ENCODE data around the gene TXNDC11. TPM values are rescaled to one million over a fixed set of nuclear protein-coding genes. Genes with fewer than 3 reads are reported as not detected.

Gene TXNDC11
- total and polyA plus RNA-seq, 2 donors (not counting 3 experiments of a cell fraction or from before 2014, with no cell fraction given) = 42.5 to 66.0 TPM

DNA sequence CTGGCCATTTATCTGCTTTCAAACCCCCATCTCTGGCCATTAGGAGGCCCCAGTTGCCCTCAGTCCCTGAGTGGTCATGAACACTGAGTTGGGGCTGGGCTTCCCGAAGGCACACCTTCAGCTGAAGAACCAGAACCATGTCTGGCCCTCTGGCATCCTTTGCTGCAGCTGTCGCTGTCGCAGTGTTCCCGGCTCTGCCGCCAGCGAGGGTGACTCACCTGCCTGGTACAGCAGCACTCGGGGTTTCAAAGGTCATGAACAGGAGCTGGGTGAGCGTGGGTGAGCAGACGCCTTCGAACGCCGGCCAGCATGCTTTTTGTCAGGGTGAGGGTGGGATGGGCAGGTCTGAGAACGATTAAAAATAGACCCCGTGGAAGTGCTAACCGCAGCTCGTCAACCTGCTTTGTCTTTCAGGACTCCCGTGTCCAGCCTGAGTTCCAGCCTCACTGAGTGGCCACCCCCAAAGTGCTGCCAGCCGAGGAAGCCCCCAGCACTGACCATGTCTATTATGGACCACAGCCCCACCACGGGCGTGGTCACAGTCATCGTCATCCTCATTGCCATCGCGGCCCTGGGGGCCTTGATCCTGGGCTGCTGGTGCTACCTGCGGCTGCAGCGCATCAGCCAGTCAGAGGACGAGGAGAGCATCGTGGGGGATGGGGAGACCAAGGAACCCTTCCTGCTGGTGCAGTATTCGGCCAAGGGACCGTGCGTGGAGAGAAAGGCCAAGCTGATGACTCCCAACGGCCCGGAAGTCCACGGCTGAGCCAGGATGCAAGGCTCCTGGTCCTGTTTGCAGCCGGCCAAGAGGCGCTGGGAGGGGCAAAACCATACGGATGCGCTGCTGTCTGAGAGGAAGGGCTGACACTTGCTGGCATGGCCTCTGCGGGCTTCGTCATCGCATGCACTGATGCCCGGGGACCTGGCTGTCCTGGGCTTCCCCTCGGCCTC lies 66.8 kb downstream of the TXNDC11 start:
- Histone ChIP-seq H3K9me1 (replicated peaks; ENCODE audit: control insufficient read depth, extremely low read depth, insufficient read depth, low read length) (no peaks in the 10 kb centered on the region), H3K79me2 (ENCODE audit: control insufficient read depth, insufficient read depth, low read length) (no peaks in the 10 kb centered on the region), H3K9me3 (replicated peaks; ENCODE audit: control insufficient read depth, insufficient read depth, low read length) (no peaks in the 10 kb centered on the region), H3K4me1 (ENCODE audit: control insufficient read depth, extremely low read depth, insufficient read depth, low read length) (peaks cover 17% of the 10 kb centered on the region), H3K4me3 (replicated peaks in 1 of 3; ENCODE audit: insufficient read depth in 1 of 3, low read depth in 1 of 3, low read length in 3 of 3) (no peak overlapping the region), H3K27me3 (ENCODE audit: control insufficient read depth in 2 of 2, insufficient read depth in 2 of 2, low read length in 2 of 2) (no peaks in the 10 kb centered on the region), H2AFZ (ENCODE audit: low read depth, low read length) (no peak overlapping the region), H3K36me3 (ENCODE audit: control insufficient read depth in 2 of 2, extremely low read depth in 1 of 2, insufficient read depth in 2 of 2, low read length in 2 of 2) (peaks cover 8 to 30% of the 10 kb centered on the region in 2 experiments), H3K4me2 (ENCODE audit: insufficient read depth, low read length) (no peak overlapping the region), H4K20me1 (replicated peaks; ENCODE audit: control insufficient read depth, extremely low read depth, insufficient read depth, low read length) (no peaks in the 10 kb centered on the region), H3K27ac (ENCODE audit: insufficient read depth, low read depth, low read length) (no peak overlapping the region), H3K9ac (replicated peaks; ENCODE audit: extremely low read depth, insufficient read depth, low read length) (no peak overlapping the region)
- FAIRE-seq (no peak), DNase-seq (ENCODE audit: low read depth, low spot score) (no peak)
- intact Hi-C loops (cut with micrococcal nuclease) = no loop called here
- dilution Hi-C loops (cut with MboI; ENCODE audit: extremely low pct_ligation_motif_present, low sequenced_read_pairs) = no loop called here
- TF ChIP-seq MYC (IDR thresholded peaks at IDR 0.05; ENCODE audit: low read depth, low read length) = no peak
- TF ChIP-seq, protein P1, sequence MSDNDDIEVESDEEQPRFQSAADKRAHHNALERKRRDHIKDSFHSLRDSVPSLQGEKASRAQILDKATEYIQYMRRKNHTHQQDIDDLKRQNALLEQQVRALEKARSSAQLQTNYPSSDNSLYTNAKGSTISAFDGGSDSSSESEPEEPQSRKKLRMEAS (IDR thresholded peaks at IDR 0.05; ENCODE audit: insufficient read depth, insufficient read length) = no peak
- no peak for TF ChIP-seq POLR2A (IDR thresholded peaks at IDR 0.05; ENCODE audit: low read depth, low read length)
- no peak for TF ChIP-seq JUN (IDR thresholded peaks at IDR 0.05; ENCODE audit: borderline replicate concordance, insufficient read depth, insufficient read length, low read depth)
- no peak for TF ChIP-seq GATA2 (IDR thresholded peaks at IDR 0.05; ENCODE audit: insufficient read depth, insufficient read length, low read depth, low read length)
- no TSS peak for BruUV-seq (replicated peaks)
- POLR2A ChIA-PET = no interaction called here
- CTCF ChIA-PET = interaction anchor here (1.0 to 3.4 kb wide), 3 partner anchors 39 to 269 kb away, joined by 3 to 11 read pairs (median 7); no protein-coding TSS in a partner anchor

Measured in endothelial cell of umbilical vein (primary cell).